HFFc6 (cell line): ENCODE data around the gene AATK. TPM values are rescaled to one million over a fixed set of nuclear protein-coding genes. Genes with fewer than 3 reads are reported as not detected.
"Not testable (repeated sequence)": the region's sequence is repeated elsewhere in the genome, so short reads cannot be mapped to it uniquely, and the experiment has no call there.

Source experiments
- DNase-seq: peaks from one replicate; pipeline ENCODE4 v3.0.0-alpha.2; 2018
- H3K27ac Mint-ChIP-seq: 2 replicates; pipeline ENCODE4 v1.8.0; 2020; ENCODE audit warnings: mild to moderate bottlenecking, mixed read lengths
- H3K27me3 Mint-ChIP-seq: 2 replicates; pipeline ENCODE4 v1.8.0; 2021; ENCODE audit warnings: mild to moderate bottlenecking, moderate library complexity, mixed read lengths; ENCODE audit not compliant: insufficient read depth
- H3K36me3 Mint-ChIP-seq: 2 replicates; pipeline ENCODE4 v1.8.0; 2021; ENCODE audit warnings: low read depth, mixed read lengths
- H3K4me1 Mint-ChIP-seq: 2 replicates; pipeline ENCODE4 v1.8.0; 2020; ENCODE audit warnings: low read depth, mixed read lengths
- H3K4me3 Mint-ChIP-seq: 2 replicates; pipeline ENCODE4 v1.8.0; 2020; ENCODE audit warnings: mild to moderate bottlenecking, moderate library complexity, mixed read lengths
- H3K9me3 Mint-ChIP-seq: 2 replicates; pipeline ENCODE4 v1.8.0; 2020; ENCODE audit warnings: mild to moderate bottlenecking, mixed read lengths
- CTCF ChIP-seq: fragments of 200-600 bp; sonication (generic); IDR thresholded peaks from 2 replicates; pipeline ENCODE4 v1.5.0; 2021; ENCODE audit warnings: antibody characterized with exemption, mild to moderate bottlenecking
- total RNA-seq, 6 experiments: library from RNA; stranded (reverse); fragmentation: NEBNext Ultra II Directional; extraction: Animal tissue kit (Norgen Biotek cat#: 25700); gene quantifications; 2 replicates in 1 of 6; 3 replicates in 5 of 6; pipeline ENCODE4 v1.2.3, GENCODE V29; 2021

AATK gene
- total RNA-seq, 6 experiments from 2014 or later, result 0.15 to 0.59 (median 0.38) TPM

DNA sequence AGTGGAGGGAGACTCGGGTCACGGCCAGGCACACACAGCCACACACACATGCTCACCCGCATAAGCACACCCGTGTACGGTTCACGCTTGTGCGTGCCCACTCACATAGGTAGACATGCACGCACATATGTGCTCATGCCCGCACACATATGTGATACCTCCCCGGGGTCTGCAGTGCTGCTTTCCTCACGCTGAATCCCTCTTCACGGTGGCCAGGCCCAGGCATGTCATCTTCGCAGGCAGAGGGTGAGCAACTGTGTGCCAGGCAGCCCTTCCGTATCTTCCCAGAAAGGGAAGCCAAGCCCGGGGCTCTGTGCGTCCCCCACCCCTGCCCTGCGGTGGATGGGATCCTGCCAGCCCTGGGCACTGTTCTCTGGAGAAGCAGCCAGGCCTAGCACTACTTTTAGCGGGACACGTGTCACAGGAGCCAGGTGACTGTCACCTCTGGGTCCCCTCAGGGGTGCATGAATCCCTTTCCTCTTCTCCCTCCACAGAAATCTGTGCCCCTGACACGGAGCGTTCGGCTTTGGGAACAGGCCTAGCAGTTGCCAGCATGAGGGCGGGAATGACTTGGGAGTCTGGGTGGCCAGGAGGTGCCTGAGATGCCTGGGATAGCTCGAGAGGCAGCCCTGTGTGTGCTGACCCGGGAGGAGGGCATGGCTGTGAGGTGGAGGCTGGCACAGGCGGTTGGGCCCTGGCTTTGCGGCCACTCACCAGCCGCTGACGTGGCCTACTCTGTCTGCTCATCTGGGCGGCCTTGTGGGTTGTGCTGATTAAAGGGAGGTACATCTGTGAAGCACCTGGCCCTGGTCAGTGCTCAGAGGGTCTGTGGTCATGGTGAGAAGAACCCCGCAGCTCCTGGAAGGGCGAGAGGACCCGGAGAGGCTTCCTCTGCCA is 83.6 kb downstream of the AATK start:
- Mint-ChIP-seq H3K4me1 (no peaks in the 10 kb centered on the region), H3K36me3 (no peaks in the 10 kb centered on the region), H3K27me3 (peaks cover 3% of the 10 kb centered on the region; the same call in 1 of the 2 replicates), H3K4me3 (no peak overlapping the region), H3K9me3 (no peaks in the 10 kb centered on the region), H3K27ac (no peak overlapping the region)
- no peak for DNase-seq
- no peak for TF ChIP-seq CTCF

DNA sequence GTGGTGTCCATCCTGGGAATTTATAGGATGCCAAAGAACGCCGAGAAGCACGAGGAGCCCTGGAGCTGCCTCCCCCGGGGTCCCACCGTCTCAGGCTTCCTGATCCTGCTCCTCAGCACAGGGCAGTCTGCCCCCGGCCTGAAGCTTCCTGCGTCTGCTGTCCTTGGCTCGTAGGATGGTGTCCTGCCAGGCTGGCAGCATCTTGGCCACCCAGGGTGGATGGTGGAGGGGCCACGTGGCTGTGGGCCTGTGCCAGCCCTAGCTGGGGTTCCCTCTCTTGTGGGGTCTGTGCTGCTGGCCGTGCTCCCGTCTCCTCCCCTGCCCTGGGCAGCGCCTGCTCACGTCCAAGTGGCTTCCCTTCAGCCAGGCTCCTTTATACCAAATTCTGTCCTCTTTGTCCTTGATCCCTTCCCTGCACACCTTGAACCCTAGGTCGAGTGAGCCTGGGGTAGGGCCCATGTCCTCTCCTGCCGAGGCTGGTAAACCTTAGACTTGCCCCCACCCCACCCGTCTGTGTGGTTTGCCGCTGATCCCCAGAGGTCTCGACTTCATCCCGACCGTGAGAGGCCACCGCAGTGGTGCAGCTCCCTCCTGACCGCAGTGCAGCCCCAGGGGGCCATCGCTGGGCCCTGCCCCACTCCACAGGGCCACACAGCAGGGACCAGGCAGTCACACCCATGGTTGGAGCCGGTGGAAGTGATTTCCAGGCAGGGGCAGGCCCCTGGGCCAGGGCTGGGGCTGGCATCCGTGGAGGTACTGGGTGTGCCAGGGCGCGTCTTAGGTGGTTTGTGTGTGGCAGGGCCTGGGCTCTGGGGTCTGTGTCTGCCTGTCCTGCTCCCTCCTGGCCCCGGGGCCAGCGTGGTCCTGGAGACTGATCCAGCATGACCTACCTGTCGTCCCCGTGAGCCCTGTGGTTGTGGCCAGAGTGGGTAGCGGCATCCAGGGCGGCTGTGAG is 84.5 kb downstream of the AATK start:
- no peaks in the 10 kb centered on the region for H3K36me3 Mint-ChIP-seq
- H3K27ac Mint-ChIP-seq, result no peak overlapping the region
- H3K9me3 Mint-ChIP-seq, result no peaks in the 10 kb centered on the region
- peaks cover 3% of the 10 kb centered on the region; the same call in 1 of the 2 replicates for H3K27me3 Mint-ChIP-seq
- no peaks in the 10 kb centered on the region for H3K4me1 Mint-ChIP-seq
- TF ChIP-seq CTCF, result no peak
- DNase-seq, result no peak
- H3K4me3 Mint-ChIP-seq, result no peak overlapping the region

- TF ChIP-seq CTCF, result no peak
- Mint-ChIP-seq H3K27ac (no peak overlapping the region), H3K4me3 (no peak overlapping the region), H3K27me3 (peaks cover 3% of the 10 kb centered on the region; the same call in 1 of the 2 replicates), H3K9me3 (no peaks in the 10 kb centered on the region), H3K36me3 (no peaks in the 10 kb centered on the region), H3K4me1 (no peaks in the 10 kb centered on the region)
- DNase-seq, result no peak
Observed at GRCh38 chr17:81080019-81080418, 86.0 kb downstream of the AATK start.

DNA sequence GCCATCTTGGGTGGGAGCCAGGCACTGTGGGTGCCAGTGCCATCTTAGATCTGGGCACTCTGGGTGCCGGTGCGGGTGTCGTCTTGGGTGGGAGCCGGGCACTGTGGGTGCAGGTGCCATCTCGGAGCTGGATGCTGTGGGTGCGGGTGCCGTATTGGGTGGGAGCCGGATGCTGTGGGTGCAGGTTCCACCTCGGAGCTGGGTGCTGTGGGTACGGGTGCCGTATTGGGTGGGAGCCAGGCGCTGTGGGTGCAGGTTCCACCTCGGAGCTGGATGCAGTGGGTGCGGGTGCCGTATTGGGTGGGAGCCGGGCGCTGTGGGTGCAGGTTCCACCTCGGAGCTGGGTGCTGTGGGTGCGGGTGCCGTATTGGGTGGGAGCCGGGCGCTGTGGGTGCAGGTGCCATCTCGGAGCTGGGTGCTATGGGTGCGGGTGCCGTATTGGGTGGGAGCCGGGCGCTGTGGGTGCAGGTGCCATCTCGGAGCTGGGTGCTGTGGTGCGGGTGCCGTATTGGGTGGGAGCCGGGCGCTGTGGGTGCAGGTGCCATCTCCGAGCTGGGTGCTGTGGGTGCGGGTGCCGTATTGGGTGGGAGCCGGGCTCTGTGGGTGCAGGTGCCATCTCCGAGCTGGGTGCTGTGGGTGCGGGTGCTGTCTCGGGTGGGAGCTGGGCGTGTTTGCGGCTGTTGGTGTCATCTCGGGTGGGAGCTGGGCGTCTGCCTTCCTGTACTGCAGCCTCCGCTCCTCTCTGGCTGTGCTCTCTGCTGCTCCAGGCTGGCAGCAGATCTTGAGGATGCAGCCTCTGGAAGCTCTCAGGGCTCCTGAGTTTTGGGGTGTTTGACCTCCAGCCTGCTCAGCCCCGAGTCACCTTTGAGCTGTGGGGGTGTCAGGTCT is 87.8 kb downstream of the AATK start:
- not testable (repeated sequence) for H3K4me1 Mint-ChIP-seq, H3K4me3 Mint-ChIP-seq, H3K9me3 Mint-ChIP-seq, DNase-seq, H3K27me3 Mint-ChIP-seq, H3K27ac Mint-ChIP-seq, H3K36me3 Mint-ChIP-seq

DNA sequence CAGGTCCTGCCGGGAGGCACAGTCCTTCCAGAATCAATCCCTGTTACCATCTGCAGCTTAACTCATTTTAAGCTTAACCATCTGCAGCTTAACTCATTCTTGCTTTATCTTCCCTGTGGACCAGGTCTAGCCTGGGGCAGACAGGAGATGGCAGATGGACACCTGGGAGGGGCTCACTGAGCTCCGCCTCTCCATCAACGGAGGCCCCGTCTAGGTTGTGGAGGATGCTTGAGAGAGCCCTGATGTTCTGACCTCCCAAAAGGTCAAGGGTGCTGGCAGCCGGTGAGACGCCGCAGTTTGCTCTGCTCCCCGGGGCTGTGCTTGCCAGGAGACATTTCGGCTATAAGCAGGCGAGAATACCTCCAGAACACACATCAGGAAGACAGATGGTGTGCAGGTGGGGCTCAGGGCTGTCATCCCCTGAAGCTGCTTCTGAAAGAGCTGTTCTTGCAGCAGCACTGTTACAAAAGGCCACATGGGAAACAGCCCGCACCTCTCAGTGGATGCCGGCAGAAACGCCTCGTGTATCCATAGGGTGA is 89.8 kb downstream of the AATK start:
- Mint-ChIP-seq H3K9me3 (no peaks in the 10 kb centered on the region), H3K36me3 (no peaks in the 10 kb centered on the region), H3K4me3 (no peak overlapping the region), H3K27ac (no peak overlapping the region), H3K27me3 (peaks cover 7% of the 10 kb centered on the region; the same call in 1 of the 2 replicates), H3K4me1 (no peaks in the 10 kb centered on the region)
- no peak for TF ChIP-seq CTCF
- DNase-seq, result no peak
